Iris pigment epithelial cell (primary cell): Measurements from ENCODE around the gene NTN1.

Experiments used
- DNase-seq: peaks from one replicate; pipeline ENCODE4 v3.0.0-alpha.2; 2011; ENCODE audit warnings: low read depth

NTN1 gene

DNA sequence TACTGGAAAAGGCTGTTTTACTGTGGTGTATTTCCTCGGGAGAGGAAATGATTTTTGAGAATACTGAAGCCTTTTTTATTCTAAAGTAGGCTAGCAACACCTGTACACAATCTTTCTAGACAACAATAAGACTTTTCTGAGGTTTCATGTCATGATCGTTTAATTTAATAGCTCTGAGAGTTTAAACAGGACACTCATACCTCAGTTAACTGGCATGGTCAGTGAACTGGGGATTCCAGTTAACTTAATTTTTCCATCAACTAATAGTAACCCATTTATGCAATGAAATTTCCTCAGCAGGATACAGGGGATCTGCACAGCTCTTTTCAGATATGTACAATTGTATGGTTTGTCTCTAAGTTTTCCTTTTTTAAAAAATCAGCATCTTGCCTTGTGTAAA is 262.6 kb downstream of the NTN1 start:
- no peak for DNase-seq

DNA sequence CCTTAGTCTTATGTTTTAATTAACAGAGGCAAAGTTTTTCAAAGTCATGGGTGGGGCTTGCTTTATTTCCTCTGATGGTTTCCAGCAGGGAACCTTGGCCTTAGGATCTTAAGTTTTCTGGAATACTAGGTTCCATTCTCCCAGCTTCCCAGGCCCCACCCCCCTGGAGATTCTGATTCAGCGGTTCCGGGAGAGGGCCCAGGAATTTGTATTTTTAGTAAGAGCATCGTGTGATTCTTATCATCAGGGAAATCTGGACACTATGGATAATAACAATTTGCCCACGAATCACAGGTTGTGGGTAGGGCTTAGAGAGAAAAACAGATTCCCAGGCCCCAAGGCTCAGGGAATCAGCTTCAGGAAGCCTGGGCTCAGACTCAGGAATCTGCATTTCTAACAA is 263.6 kb downstream of the NTN1 start:
- no peak for DNase-seq

DNA sequence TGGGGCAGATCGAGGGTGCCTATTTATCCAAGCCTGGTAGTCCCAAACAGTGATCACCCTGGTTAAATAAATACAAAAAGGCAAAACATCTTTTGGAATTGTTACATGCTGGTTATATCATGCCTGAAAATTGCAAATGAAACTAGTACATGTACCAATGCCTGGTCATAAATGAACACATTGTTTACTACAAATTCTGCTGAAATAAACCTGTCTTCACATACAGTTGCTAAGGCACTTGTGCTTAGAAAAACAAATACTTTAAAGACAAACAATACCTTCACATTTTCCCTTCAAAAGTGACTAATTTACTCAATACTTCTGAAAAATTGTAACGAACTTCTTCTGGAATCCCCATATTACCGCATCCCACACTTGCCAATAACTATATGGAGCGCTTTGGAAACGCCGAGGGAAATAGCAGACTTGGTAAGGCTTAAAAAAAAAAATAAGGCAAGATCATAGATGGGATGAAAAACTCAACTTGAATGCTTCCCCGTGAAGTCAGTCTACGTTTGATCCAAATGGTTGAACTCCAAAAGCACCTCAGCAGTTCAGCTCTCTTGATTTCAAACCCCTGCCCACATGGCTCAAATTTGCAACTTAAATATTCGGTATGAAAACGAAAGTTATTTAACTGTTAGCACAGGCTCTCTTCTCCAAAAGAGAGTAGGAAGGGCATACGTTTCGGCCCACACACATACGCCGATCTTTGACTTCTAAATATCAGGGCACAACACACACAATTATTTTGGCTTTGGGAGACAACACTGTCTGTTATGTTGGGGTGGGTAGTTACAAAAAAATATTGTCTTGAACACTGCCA is 264.5 kb downstream of the NTN1 start:
- no peak for DNase-seq

DNA sequence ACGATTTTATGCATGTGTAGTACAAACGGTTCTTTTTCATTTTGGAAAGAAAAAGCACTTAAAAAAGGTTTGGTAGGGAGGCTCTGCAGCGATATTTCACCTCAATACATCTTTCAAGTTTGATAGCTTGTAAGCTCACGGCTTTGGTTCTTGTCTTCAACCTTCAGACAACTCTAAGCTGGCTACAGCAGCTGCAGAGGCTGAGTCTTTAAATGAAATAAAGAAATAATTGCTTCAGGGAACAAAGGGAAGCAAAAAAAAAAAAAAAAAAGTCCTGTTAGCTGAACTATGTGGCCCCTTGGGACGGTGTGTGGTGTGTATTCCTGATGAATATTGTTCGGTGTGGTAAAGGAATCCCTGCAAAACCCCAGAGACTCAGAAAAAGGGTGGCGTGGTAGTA is 265.1 kb downstream of the NTN1 start:
- DNase-seq: no peak

DNA sequence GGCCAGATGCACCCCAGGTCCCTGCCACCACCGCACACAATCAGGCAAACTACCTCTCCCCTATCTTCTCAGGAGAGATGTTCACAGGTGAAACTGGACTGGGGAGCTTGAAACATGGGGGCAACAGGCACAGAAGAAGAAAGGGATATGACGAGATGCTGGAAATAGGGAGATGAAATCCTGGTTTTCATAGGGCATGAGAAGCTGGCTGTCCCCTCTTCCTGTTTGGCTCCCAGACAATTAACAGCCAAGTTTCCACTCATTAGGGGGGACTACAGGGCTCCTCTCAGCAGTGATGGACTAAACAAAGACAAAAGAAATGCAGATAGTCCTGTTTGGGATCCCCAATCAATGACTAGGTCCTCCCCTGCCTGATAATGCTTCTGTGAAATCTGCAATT is 266.0 kb downstream of the NTN1 start:
- DNase-seq: no peak

DNA sequence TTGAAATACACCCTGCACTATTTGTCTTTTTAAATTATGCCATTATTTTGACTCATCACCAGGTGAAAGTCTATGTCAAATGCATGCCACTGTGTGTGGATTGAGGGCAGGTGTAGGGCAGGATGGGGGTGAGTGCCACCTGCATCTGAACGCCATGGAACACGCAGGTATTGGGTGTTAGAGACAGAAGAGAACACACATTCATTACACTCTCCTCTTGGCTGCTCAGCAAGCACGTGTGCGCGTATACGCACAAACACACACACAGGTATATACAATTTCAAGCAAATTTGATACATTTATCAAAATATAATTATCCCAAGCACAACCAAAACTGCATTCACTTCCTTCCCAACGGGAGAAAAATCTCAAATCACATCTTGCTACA is 268.9 kb downstream of the NTN1 start:
- DNase-seq: no peak

DNA sequence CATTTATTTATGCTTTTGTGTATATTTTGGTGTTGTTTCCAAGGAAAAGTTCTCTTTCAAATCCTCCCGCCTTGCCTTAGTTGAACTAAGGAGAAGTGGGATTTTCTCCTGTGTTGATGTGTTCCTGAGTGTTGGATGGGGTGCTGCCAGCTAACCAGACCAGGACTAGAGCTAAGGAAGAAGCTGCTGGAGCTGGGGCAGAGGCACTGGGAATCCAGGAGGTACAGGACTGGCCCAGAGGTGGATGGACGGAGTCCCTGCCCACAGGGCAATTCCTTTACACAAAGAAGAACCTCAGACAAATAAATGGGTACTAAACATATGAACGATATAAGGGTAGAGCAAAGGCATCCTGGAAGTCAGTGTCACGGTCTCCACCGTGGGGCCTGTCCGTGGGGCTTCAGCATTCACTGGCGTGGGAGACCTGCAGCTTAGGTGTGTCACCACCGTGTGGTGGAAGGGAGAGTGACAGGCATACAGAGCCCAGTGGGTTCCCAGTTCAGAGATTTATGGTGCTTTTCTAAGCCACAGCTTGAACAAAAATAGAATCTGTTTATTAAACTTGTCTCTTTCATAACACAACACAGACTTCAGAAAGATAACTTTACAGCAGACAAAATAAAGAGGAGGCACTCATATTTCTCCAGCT is 270.7 kb downstream of the NTN1 start:
- peak; percentile 35 for DNase-seq

DNA sequence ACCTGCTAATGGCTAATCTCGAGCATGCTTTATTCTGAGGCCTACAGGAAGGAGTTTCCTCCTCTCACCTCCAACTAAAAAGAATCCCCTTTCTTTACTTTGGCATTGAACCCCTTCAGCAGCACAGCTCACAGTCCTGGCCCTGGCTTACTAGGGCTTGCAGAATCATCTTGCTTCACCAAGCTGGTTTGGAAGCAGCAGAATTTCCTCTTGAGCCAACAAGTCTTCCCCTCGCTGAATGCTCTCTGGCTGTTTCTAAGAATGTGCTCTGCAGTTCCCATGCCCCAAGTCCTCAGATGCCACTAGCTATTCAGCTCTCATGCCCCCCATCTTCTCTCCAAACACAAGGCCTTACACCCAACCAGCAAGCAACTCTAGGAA is 271.2 kb downstream of the NTN1 start:
- no peak for DNase-seq
